Cardiac septum (tissue), 1 donor: ENCODE results near the gene MSI1. TPM values are rescaled to one million over a fixed set of nuclear protein-coding genes. Genes with fewer than 3 reads are reported as not detected.

ENCODE experiments used
- total RNA-seq: library from RNA; stranded (reverse); fragmentation: NEBNext Ultra II Directional; extraction: Animal tissue kit (Norgen Biotek cat#: 25700); gene quantifications from one replicate; pipeline ENCODE4 v1.2.1, GENCODE V29; 2021
- donor health status: DM: no; HTN: no; CAD: no.

Gene MSI1
- total RNA-seq, 1 donor from 2014 or later: 9.7 TPM

Other genes starting within 250 kb of the MSI1 start
- 39.8 TPM for gene GCN1, start 174.4 kb downstream of the MSI1 start, total RNA-seq
- 594 TPM for gene RPLP0, start 168.1 kb downstream of the MSI1 start, total RNA-seq
- gene PXN, start 103.4 kb downstream of the MSI1 start, total RNA-seq: 73.8 TPM
- 27,323 TPM for gene RNU4-2, start 77.3 kb downstream of the MSI1 start, total RNA-seq
- gene RNU4-1, start 75.9 kb downstream of the MSI1 start, total RNA-seq: 3,560 TPM
- 2.4 TPM for gene SIRT4, start 66.8 kb downstream of the MSI1 start, total RNA-seq
- gene PLA2G1B, start 41.4 kb downstream of the MSI1 start, total RNA-seq: not detected
- gene COX6A1, start 68.9 kb upstream of the MSI1 start, total RNA-seq: 232 TPM
- 11.9 TPM for gene TRIAP1, start 77.2 kb upstream of the MSI1 start, total RNA-seq
- 12.9 TPM for gene GATC, start 77.3 kb upstream of the MSI1 start, total RNA-seq
- gene SRSF9, start 100.6 kb upstream of the MSI1 start, total RNA-seq: 38.6 TPM
- 243 TPM for gene DYNLL1, start 126.9 kb upstream of the MSI1 start, total RNA-seq
- 31.8 TPM for gene COQ5, start 160.0 kb upstream of the MSI1 start, total RNA-seq
- gene RNF10, start 165.2 kb upstream of the MSI1 start, total RNA-seq: 249 TPM
- 36.5 TPM for gene POP5, start 212.2 kb upstream of the MSI1 start, total RNA-seq